HG03565 (cell line): ENCODE results near the gene C11orf21.
A peak's percentile ranks its signal among the peaks of the same experiment; 100 is the strongest.

Source experiments
- ATAC-seq: cut with Tn5 transposase; IDR thresholded peaks from one replicate; pipeline ENCODE4 v1.9.1; 2021; ENCODE audit warnings: mild to moderate bottlenecking, moderate library complexity; ENCODE audit not compliant: unreplicated experiment

Gene C11orf21

DNA sequence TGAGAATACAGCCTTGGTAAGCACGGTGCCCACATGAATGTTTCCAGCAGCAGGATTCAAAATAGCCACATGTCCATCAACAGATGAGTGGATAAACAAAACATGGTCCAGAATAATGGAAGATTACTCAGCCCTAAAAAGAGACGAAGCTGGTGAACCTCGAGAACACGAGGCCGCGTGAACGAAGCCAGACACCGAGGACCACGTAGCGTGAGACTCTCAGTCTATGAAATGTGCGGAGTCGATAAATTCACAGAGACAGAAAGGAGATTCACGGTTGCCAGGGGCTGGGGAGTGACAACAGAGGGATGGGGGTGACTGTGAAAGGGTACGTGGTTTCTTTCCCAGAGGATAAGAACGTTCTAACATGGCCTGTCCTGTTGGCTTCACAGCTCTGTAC is 28.4 kb downstream of the C11orf21 start:
- ATAC-seq, result no peak

DNA sequence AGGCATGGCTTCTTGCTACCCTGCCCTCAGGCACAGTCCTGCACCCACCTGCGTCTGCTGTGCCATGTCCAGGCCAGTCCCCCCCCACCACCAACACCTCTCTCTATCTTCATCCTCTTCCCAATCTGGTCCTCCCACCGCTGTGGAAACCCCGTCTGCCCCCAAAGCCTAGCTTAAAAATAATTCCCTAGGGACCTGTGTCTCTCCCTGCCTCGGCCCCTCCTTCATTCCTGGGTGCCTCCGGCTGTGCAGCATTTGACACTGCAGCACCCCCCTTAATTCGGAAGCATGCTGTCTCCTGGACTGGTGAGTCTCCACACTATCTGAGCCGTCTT is 28.8 kb downstream of the C11orf21 start:
- no peak for ATAC-seq

DNA sequence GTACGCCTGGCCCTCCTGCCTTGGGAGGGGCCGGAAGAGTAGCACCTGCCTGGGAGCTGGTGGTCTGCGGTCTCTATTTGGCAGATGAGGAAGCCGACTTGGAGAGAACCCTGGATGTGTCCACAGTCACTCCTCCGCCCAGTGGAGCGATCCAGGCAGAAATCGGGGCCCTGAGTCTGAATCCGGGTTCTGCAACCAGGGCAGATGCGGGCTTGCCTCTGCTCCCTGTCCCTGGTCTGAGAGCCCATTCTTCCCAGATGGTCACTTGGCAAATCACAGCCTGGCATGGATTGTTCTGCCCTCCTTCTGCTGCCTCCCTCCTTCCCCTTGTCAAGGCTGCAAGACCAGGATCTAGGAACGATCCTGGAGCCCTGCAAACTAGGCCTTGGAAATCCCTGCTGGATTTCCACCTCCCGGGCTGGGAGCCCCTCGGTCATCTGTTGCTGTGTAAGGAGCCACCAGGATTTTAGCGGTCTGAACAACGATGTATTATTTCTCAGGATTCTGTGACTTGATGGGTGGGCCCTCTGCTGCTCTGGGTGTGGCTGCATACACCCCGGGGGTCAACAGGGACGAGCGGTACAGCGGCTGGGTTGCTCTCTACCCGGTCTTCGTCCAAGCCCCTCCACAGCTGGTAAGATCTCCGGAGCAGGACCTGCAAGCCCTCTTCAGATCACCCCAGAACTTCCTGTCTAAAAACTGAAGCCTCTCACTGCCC is 29.3 kb downstream of the C11orf21 start:
- no peak for ATAC-seq

DNA sequence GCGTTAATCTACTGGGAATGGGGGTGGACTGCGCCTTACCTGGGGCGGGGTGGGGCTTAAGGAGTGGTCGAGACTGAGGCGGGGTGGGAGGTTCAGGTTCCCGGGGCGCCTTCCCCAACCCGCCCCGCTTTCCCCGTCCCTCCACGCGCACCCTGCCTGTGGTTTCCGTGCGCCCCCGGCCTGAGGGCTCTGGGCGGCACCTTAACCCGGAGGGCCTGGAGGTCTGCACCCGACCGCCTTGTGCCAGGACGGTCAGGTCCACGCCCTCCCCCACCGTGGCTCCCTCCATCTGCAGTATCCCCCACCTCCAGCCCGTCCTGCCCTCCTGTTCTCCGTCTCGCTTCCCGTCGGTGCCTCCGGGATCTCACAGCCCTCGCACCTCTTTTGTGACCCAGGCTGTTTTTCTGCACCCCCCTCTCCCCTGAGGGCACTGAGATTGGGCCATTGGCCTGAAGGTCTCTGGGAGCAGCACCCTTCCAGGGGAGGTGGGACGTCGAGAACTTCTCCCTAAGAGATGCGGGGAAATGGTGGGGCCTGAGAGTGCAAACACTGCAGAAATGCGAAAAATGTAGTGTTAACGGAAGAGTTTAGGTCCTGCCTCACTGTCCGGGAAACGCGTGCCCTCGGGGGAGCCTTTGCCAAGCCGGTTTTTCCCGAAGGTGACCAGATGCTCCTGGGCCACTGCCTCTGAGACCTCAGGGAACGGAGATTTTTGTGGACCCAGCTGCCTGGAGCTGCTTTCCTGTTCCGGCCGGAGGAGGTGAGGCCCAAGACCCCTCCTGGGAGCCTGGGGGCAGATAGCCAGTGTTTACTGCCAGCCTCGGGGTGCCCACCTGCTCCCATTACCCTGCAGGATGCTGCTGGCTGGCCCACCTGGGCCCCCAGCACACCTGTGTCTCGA is 30.1 kb downstream of the C11orf21 start:
- ATAC-seq, result no peak

DNA sequence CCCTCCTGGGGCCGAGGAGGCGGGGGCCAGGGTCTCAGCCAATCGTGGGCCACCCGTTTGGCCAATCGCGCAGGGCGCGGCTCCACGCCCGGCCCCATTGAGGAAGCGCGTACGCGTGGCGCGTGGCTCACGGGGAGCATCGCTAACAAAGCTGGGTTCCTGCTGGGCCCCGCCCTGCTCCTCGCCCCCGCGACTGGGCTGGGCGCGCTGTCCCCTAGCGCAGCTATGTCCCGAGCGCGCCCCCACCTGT is 30.7 kb downstream of the C11orf21 start:
- no peak for ATAC-seq

DNA sequence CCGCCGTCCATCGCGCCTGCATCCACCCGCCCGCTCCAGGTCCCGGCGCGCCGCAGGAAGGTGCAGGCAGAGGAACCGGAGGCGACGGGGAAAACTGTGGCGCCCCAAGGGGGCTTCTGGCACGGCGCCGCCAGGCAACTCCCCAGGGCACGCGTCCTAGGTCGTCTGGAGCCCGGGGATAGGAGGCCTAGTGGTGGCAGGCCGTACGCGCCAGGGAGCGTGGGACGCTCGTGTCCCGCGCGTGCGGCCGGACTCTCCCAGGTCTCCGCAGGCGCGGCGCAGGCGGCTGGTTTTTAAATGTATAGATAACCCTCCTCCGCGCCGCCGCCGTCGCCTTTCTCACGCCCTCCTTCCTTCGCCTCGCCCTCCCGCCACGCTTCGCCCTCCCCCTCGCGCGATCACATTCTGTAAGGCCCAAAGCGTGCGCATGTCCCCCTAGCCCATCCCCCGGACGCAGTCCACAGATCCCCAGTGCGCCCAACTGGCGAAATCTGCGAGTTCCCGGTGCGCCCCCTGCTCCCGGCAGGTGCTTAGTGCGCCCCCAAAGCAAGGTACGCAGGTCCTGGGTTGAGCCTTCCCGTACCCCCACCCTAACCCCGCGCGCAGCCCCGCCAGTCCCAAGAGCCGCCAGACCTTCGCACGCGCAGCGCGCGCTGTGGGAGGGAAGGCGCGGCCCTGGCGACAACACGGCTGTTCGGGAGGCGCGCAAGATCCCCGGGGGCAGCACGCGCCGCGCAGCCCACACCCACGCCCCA is 31.2 kb downstream of the C11orf21 start, which contains the start of gene ASCL2:
ASCL2 (minus strand) TSS at position 267 of the 755 bp plus-strand sequence; CDS start at position 11, 256 bp downstream.
- ATAC-seq, result no peak

DNA sequence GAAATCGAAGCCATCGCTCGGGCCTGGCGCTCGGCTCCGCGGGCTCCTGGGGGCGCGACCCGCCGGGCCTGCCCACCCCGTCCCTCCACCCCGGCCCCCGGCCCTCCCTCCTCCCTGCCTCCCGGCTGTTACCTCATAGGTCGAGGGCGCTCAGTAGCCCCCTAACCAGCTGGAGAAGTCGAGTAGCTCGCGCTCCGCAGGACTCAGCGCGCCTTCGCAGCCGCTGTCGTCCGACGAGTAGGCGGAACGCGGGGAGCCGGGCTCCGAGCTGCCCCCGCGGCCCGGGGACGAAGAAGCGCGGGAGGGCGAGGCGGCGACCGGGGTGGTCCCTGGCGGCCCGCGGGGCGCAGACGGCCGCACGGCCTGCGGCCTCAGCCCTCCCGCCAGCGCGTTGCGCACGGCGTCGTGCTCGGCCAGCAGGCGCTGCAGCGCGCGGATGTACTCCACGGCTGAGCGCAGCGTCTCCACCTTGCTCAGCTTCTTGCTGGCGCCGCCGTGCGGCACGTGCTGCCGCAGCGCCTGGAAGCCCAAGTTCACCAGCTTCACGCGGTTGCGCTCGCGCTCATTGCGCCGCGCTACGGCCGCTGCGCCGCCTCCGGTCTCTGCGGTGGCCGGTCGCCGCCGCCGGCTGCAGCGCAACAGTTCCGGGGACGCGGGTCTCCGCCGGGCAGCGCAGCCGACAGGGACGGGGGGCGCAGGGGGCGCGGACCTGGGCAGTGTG is 32.0 kb downstream of the C11orf21 start:
- ATAC-seq, result no peak

DNA sequence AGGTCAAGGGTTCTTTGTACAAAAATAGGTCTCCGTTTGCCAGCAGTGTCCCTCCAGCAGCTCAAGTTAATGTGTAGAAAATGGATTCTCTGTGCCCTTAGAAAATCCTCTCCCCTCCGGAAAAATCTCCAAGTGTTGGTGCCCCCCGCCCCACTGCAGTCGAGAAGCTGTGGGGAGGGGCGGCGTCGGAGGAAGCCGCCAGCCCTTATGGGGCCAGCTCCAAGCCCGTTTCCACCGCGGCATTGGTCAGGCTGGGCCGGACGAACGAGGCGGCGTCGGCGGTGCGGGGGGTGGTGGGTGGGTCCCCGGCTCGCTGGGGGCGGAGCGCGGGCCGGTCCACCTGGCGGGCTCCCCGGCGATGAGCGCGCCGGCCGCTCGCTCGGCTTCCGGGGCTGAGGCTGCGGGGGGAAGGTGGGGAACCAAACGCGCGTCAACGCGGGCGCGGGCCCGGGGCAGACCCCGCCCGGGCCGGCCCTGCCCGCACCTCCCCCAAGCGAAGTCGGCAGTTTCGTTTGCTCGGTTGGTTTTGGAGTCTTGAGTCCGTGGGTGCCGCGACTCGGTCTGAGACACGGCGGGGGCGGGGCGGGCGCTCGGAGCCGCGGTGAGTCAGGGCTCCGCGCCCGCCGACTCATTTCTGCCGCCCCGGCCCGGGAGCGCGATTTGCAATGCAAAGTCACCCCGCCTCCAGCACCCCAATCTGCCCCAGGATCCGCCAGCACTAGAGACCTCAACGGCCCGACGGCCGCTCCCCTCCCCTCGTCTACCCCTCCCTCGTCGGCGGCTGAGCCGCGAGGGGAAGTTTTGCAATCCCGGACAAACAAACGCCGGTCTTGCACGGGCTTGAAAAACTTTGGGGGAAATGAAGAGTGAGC is 32.8 kb downstream of the C11orf21 start:
- no peak for ATAC-seq

DNA sequence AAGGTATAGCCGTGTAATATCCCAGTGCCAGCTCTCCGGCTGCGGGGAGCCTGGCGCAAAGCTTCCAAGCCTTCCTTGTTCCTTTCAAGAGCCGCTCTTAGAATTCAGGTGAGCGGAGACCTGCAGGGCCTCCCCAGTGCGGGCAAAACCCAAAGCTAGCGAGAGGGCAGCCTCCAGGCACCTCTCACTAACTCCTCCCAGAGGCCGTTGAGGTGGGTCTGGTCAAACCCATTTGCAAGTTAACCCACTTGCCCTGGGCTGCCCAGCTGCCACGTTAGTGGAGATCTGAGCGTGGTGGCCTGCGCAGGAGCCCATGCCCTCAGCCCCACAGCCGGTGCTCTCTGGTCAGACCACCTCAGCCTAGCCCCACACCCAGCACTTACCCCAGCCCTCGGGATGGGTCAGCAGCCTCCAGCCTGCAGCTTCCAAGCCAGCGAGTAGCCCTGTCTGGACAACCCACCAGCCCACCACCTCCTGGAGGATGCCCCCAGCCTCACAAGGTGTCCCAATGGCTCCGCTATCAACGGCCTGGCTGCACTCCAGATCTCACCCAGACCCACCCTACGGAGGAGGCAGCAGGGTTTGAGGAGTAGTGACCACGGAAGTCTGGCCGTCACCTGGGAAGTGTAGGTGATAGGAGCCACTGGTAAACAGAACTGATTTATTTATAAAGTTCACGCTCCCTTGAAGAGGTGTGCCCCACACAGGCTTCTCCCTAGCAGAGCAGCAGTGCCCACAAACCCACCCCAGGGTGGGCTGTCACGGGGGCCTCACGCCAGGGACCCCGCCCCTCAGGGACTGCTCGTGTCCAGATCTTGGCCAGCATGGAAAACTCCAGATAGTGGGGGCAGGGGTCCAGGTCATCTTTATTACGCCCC is 33.6 kb downstream of the C11orf21 start:
- ATAC-seq, result no peak

DNA sequence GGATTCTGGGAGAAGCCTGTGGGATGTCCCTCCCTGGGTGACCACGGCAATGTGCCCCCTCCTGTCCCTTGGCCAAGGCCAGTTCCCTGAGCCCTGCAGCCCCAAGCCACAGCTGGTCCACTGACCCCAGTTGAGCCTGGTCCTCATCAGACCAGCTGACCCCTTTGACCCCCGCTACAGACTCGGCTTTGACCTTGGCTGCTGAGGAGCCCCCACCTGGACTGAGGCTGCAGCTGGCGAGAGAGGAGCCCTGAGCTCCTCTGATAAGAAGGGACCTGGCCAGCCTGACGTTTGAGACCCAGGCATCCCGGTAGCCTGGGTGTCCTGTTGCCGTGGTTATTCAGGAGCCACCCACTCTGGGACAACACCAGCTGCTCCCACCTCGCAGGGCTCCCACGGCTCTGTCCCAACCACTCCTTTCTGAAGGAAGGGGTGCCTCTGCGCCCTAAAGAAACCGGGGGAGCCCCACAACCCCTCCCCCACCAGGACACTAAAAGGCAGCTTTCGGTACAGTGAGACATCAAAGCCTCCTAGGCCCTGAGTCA is 34.3 kb downstream of the C11orf21 start:
- no peak for ATAC-seq

DNA sequence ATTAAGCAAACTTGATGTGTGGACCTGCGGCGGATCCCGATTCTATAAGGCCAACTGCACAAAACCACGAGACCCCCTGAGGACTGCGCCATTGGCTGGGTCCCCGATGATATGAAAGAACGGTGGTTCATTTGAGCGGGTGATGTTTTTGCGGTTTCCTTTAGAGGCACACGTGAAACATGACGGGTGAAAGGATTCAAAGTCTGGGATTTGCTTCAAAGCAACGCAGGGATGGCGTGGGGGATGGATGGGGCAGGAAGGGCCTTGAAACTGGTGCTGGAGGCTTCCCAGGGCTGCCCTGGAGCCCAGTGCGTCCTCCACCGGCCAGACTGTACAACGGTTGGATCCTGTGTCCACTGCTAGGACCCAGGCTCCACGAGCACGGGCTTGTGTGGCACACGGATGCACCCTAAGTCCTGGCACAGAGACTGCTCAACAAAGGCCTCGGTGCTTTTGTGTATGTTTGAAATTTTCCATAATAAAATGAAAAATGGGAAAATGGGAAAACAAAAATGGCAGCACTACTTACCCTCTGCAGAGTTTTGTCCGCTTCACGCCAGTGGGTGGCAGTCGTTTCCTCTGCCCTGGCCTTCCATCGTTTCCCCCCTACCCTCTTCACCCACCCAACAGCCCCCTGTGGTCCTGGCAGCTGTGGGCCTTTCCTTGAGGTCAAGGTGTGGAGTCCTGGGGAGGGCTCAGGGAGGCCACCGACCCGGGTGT is 35.0 kb downstream of the C11orf21 start:
- ATAC-seq, result no peak

DNA sequence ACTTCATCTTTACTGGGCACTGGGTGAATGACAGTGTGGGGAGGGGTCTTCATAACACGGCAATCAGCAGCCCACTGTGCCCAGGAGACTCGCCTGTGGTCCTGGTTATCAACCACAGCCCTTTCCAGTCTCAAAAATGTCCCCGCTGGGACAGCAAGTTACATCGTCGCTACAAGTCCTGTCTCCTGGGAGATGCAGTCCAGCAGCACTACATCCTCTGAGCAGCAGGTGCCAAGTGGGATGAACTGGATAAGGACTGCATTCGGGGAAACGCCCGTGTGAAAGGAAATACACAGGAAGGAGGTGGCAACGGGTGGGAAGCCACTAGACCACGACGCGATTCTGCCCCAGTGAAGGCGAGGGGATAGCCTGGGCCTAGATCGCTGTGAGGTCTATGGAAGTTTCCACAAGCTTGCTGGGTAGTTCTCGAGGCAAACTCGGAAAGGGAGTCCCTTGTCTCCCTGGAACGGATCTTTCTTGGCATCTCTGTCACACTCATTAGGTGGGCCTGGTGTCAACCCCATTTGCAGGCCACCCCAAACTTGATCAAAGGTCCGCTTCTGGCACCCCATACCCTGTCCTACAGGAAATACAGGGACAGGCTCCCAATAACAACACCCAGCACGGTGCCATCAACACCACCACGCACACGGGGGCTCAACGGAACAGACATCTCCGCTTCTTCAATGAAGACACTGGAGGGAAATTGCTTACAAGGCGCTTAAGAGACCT is 35.7 kb downstream of the C11orf21 start:
- ATAC-seq, result no peak

DNA sequence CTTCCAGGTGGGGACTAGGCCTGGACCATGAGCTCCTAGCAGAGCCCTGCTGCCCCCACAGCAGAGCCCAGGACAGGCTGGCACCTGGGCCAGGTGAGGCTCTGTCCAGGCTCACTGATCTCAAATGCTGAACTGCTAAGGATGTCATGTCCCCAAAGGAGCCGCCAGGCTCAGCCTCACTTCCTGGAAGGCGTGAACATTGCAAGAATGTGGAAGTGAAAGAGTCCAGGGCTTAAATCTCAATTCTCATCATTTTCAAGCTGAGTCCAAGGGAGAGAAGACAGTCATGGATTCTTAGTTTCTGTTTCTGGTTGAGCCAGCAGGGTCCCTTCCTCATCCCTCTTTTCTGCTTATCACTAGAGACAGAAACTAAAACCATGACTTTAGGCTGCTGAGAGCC is 36.3 kb downstream of the C11orf21 start:
- ATAC-seq, result peak; percentile 57

DNA sequence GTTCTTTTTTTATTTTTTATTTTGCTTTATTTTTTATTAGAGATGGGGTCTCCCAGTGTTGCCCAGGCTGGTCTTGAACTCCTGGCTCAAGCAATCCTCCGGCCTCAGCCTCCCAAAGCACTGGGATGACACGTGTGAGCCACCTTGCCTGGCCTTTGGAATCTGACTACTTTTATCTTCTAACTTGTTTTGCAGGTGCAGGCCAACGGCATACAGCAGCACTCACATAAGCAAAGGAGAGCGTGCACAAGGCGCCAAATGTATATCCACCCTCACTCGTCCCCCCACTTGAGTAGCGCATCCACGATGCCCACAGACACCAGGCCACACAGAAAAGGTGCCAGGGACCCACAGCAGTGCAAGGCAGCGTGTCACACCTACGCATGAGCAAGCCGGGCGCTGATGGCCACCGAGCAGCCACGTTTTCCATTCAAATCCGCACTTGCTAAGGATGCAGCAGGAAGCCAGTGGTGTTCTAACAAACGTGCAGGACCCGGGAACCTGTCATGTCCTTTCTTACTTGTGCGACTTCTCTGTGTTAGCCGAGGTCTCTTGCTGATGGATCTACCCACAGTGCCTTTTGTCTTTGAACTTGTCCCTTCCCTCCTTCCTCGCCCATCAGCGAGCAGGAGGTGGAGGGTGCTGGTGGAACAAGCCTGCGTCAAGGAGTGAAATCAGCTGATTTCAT is 37.2 kb downstream of the C11orf21 start:
- ATAC-seq, result no peak

DNA sequence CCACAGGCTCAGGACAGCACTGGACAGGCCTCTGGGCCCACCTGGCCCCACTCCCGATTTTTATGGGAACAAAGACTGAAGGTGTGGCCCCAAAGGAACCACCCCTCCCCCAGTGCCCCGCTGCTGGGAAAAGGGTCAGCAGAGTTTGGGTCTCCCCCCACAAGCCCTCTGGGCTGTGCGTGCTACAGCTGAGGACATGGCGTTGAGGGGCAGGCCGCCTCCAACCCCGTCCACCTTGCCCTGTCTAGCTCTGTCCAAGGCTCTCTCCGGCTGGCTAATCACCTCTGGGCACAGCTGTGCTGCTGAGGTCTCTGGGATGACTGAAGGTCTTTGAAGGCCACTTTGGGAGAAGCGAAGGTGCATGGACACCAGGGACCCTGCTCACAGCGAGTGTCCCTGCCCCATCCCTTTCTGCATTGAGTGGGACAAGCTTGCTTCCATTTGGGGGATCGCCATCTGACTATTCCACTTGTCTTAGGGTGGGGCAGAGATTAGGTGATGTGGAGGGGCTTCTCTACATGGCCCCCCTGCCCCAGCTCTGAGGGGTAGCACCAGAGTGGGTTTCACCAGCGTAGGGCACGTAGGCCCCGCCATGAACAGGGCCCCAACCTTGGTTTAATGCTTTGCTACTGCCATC is 37.9 kb downstream of the C11orf21 start:
- no peak for ATAC-seq

DNA sequence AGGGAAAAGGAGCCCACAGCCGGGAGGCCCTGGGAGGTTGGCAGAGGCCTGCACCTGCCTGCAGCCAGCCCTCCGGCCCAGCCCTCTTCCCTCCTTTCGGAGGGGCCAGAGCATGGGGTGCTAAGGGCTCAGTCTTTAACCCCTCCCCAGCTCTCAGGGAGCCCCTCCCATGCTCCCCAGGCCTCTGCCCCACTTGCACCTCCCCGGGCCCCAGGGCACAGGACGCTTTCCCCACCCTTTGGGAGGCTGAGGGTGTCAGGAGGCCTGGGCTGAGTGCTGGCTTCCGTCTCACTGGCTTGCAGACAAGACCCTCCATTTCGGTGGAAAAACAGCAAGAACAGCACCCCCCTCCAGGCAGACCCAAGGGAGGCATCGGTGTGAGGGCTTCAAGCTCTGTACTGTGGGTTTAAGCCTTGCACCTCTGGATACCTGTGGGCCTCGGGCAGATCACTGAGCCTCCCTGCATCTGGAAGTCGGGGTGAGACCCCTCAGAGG is 38.6 kb downstream of the C11orf21 start:
- ATAC-seq, result no peak
